GDM1 (cell line): ENCODE data around the gene IRS2.

Source experiments
- DNase-seq: peaks from one replicate; lab custom pipeline; 2025; lab: John Stamatoyannopoulos, UW

Gene IRS2

GRCh38 chr13:109728791-109729731 lies 57.3 kb downstream of the IRS2 start:
- no peak for DNase-seq

- DNase-seq = no peak
These were observed 58.3 kb downstream of the IRS2 start for GRCh38 chr13:109728061-109728460.

GRCh38 chr13:109727251-109727650 lies 59.1 kb downstream of the IRS2 start:
- DNase-seq = no peak

- DNase-seq = no peak
These were observed 60.3 kb downstream of the IRS2 start for GRCh38 chr13:109725995-109726637.

GRCh38 chr13:109725297-109725696 lies 61.1 kb downstream of the IRS2 start:
- DNase-seq = peak; percentile 54

- no peak for DNase-seq
These were observed 61.8 kb downstream of the IRS2 start for GRCh38 chr13:109724603-109725002.

- DNase-seq = no peak
These were observed 63.3 kb downstream of the IRS2 start for GRCh38 chr13:109723046-109723445.

GRCh38 chr13:109722068-109722467 lies 64.3 kb downstream of the IRS2 start:
- no peak for DNase-seq

GRCh38 chr13:109720758-109721184 lies 65.6 kb downstream of the IRS2 start:
- no peak for DNase-seq

GRCh38 chr13:109719962-109720646 lies 66.3 kb downstream of the IRS2 start:
- DNase-seq = no peak

- no peak for DNase-seq
These were observed 67.7 kb downstream of the IRS2 start for GRCh38 chr13:109718726-109719125.

- no peak for DNase-seq
These were observed 68.7 kb downstream of the IRS2 start for GRCh38 chr13:109717686-109718085.

GRCh38 chr13:109715902-109716301 lies 70.5 kb downstream of the IRS2 start:
- no peak for DNase-seq

- DNase-seq = no peak
These were observed 72.7 kb downstream of the IRS2 start for GRCh38 chr13:109713681-109714080.

- no peak for DNase-seq
These were observed 74.2 kb downstream of the IRS2 start for GRCh38 chr13:109712124-109712722.

- DNase-seq = no peak
These were observed 78.4 kb downstream of the IRS2 start for GRCh38 chr13:109707742-109708617.

GRCh38 chr13:109707044-109707741 lies 79.2 kb downstream of the IRS2 start:
- no peak for DNase-seq

GRCh38 chr13:109706015-109706715 lies 80.2 kb downstream of the IRS2 start:
- DNase-seq = no peak

GRCh38 chr13:109704771-109705635 lies 81.4 kb downstream of the IRS2 start:
- peak; percentile 74 for DNase-seq
